Measurements from ENCODE around the gene CLUH.
"Not testable (repeated sequence)": the region's sequence is repeated elsewhere in the genome, so short reads cannot be mapped to it uniquely, and the experiment has no call there.

Gene CLUH

DNA sequence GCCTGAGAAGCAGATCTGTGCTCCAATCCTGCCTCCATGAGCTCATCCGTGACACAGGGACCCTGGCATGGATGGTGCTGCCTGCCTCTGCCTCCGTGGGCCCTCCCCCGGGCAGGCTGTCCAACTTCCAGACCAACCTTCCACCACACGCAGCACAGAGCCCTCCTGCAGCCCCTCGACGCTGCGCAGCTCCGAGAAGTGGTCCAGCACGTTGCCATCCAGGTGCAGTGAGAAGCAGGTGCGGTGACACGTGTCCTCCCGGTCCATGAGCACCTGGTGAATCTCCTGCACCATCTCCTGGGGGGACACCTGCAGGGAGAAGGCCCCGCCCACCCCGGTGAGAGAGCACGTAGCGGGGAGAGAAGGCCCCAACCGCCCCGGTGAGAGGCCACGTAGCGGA, 8.4 kb downstream of the CLUH start:
- DNase-seq (ENCODE audit: low spot score) = no peak

GRCh38 chr17:2701996-2702741, 9.4 kb downstream of the CLUH start:
- no peak for DNase-seq (ENCODE audit: low spot score)

DNA sequence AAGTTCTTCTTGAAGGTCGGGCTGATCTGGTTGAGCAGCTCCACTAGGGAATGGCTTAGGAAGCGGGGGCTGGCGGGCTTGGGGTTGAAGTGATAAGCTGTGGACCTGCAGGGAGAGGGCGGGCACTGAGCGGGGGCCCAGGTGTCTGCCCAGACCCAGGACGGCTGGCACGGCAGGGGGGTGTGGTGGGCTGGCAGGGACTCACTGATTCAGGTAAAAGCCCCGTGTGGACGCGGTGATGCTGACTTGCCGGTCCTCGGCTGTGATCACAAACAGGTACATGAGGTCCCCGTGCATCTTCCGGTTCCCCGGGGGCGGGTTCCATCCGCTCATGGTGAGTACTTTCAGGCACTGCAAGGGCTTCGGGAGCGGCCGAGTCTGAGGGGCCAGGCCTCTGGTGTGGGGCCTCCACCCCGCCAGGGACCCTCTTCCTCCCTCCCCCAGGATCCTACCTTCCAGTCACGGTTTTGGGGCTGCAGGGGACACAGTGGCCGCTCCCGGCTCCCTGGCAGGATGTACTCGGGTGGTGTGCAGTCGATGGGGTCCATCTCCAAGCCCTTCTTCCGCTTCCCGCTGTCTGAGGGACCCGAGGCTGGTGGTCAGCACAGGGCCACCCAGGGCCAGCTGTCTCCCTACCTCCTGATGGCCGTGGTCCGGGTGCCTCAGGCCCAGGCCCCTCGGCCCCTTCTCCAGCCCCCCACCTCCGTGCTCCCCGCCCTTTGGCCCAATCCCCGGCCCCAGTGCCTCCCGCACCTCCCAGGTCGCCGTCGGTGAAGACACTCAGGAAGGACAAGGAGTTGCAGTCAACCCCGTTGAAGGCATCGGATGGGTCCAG, 10.2 kb downstream of the CLUH start:
- no peak for DNase-seq (ENCODE audit: low spot score)

DNA sequence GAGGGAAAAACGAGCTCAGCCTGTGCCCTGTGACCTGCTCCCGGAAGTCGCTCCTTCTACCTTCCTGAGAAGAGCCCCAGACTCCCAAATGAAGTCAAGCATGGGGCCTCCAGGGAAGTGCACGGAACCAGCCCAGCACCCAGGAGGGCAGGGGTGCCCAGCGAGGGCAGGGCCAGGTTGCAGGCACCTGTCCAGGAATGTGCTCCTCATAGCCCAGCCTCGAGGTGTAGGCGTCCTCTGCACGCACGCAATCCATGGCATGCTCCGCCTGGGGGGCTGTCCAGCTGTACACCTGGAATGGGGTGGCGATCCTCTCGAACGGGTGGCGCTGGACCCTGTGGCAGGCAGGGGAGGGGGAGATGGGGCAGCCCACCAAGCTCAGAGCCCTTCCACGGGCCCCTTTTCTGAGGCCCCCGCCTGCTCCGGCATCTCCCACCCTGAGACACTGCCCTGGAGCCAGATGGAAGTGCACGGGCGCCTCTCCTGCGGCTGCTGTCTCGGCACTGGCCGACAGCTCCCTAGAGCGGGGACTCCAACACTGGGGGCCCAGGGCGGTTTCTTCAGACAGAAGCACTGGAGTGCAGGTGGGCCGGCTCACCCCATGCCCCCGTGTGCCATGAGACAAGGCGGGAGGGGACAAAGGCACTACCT, 10.9 kb downstream of the CLUH start:
- DNase-seq (ENCODE audit: low spot score) = no peak

DNA sequence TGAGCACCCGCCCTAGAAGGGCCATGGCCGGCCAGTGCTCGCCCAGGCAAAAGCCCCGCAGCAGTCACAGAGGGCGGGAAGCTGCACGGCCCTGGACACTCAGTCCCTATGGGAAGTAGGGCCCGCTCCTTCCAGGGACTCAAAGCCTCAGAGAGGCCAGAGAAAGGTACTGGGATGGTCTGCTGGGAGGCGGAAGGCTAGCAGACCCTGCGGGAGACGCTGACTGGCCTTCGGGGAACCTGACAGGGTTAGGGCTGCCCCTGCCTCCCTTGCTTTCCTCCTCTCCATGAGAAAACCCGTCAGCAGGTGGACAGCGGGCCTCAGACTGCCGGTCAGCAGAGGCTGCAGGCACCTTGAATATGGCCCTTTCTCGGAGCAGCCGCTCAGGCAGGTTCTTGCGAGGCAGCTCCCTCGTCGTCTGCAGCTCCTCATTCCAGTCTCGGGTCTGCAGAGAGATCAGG, 11.5 kb downstream of the CLUH start:
- no peak for DNase-seq (ENCODE audit: low spot score)

GRCh38 chr17:2699216-2699805, 12.3 kb downstream of the CLUH start:
- not testable (repeated sequence) for DNase-seq (ENCODE audit: low spot score)

- no peak for DNase-seq (ENCODE audit: low spot score)
These were observed 13.9 kb downstream of the CLUH start for GRCh38 chr17:2697611-2698162.

GRCh38 chr17:2695961-2696760, 15.4 kb downstream of the CLUH start:
- no peak for DNase-seq (ENCODE audit: low spot score)

GRCh38 chr17:2695243-2695960, 16.2 kb downstream of the CLUH start:
- DNase-seq (ENCODE audit: low spot score) = no peak

DNA sequence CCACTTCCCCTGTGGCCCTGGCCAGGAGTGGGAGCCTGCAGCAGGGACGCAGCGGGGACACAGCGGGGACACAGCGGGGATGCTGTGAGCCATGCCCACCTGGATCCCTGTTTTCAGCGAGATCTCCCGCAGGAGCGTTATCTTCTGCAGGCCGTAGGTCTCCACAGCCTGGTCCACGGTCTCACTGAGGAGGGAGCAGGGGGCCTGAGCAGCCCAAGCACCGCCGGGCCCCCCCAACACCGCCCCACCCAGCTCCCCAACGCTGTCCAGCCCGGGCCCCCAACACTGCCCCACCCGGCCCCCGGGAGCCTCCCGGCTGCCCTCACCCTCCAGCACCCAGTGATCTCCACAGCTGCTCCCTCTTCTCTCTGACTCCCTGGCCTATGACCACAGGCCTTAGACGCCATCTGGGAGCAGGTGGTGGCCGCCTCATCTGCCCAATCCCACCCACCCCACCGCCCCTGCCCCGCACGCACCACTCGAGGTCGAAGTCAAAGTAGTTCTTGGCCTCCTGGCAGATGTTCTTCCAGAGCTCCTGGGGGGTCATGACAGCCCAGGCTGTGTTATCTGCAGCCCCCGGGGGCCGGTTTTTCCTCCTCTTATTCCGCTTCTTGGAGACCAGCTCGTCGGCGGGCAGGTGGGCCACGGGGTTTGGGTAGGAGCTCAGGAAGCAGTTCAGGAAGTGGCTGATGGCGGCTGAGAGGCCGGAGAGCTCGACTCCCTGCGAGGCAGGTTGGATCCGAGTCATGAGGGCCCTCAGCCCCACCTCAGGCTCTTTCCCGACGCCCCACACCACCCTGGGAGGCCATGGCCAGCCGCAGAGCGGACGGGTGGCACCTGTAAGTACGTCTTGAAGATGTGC, 17.0 kb downstream of the CLUH start:
- no peak for DNase-seq (ENCODE audit: low spot score)

DNA sequence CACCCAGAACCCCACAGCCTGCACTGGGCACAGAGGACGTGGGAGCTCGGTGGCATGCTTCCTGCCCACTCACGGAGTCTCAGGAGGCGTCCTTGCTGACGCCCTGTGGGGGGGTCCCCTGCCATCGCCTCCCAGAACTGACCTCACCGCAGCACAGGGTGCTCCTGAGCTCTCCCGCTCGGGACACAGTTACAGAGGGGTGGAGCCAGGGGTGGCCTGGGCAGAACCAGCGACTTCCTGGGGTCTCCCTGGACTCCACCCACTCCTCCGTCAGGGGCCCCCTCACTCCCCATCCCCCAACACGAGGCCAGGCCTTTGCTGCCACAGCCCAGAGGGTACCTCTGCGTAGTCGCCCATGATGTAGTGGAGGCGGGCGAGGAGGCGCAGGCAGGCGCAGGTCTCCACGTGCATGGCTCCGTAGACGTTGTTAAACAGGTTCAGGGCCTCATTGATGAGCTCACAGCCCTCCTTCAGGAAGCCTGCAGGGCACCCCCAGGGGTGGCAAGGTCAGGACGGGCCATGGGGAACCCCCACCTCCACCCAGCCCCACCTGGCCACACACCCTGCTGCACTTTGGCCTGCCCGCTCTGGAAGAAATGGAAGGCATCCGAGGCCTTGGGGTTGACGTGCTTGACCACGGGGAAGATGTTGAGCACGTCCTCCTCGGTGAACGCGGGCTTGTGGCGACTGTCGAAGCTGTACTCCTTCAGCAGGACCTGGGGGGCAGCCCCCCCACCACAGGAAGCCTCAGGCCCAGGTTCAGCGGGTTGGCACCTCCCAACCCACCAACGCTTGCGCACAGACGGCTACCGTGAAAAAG, 17.8 kb downstream of the CLUH start:
- DNase-seq (ENCODE audit: low spot score) = no peak

DNA sequence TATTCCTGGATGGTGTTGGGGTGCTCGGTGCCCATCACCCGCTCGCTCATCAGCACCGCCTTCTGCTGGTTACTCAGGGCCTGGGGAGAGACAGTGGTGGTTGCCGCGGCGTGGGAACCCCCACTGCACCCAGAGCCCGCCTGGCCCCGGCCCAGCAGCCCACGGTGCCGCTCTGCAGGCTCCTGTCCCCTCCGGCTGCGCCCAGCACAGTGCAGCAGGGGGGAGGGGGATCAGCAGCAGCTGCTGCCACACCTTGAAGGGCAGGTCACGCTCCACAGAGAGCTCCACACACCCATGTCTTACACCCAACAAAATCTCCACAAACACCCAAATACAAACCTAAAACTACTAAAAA, 18.8 kb downstream of the CLUH start:
- no peak for DNase-seq (ENCODE audit: low spot score)

GRCh38 chr17:2691965-2692780, 19.4 kb downstream of the CLUH start:
- DNase-seq (ENCODE audit: low spot score) = no peak

DNA sequence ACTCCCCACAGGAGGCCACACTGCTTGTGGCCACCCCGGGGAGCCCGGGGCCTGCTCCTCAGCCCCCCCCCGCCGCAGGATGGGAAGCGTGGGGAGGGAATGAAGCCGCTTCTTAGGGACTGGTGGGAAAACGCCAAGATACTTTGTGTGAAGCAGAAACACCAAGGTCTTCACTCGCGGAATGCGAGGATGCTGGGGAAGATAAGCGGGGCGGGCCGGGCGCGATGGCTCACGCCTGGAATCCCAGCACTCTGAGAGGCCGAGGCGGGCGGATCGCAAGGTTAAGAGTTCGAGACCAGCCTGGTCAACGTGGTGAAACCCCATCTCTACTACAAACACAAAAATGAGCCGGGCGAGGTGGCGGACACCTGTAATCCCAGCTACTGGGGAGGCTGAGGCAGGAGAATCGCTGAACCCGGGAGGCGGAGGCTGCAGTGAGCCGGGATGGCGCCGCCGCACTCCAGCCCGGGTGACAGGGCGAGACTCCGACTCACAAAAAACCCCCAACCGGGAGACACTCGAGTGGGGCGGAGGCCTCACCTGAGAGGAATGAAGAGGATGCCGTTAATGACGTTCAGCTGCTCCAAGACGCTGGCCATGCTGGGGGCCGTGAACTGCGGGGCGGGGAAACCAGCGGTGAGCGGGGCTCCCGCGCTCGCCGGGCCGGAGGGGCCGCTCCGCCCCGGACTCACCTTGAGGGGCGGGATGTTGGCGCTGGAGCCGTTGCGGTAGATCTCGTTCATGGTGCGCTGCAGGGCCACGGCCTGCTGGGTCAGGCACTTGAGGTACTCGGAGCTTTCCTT, 20.3 kb downstream of the CLUH start:
- no peak for DNase-seq (ENCODE audit: low spot score)

- DNase-seq (ENCODE audit: low spot score) = no peak
These were observed 21.1 kb downstream of the CLUH start for GRCh38 chr17:2690165-2691068.
